ACHN (cell line): ENCODE measurements around the gene MCTP1.

ENCODE experiments used
- DNase-seq: peaks from one replicate; pipeline ENCODE4 v3.0.0-alpha.2; 2015
- in situ Hi-C: cut with HindIII; loops from 2 replicates; pipeline ENCODE4 v1.10.0; 2017; ENCODE audit warnings: low sequenced_read_pairs, low pct_ligation_motif_present, low pct_unique_long_range_greater_than_20kb

Gene MCTP1

GRCh38 chr5:94746731-94747124 lies 538.2 kb downstream of the MCTP1 start:
- DNase-seq, result no peak
- in situ Hi-C loops, result no loop called here

GRCh38 chr5:94745786-94746730 lies 538.8 kb downstream of the MCTP1 start:
- in situ Hi-C loops, result no loop called here

GRCh38 chr5:94744906-94745305 lies 540.0 kb downstream of the MCTP1 start:
- no peak for DNase-seq
- in situ Hi-C loops, result no loop called here

More at GRCh38 chr5:94745786-94746730, 538.8 kb downstream of the MCTP1 start:
- DNase-seq, result no peak

GRCh38 chr5:94742852-94743251 lies 542.0 kb downstream of the MCTP1 start:
- in situ Hi-C loops, result no loop called here
- DNase-seq, result no peak

GRCh38 chr5:94740286-94740685 lies 544.6 kb downstream of the MCTP1 start:
- DNase-seq, result no peak
- in situ Hi-C loops, result no loop called here

- in situ Hi-C loops, result no loop called here
- DNase-seq, result no peak
Observed at GRCh38 chr5:94736498-94736897, 548.4 kb downstream of the MCTP1 start.

GRCh38 chr5:94731471-94731870 lies 553.4 kb downstream of the MCTP1 start:
- in situ Hi-C loops, result no loop called here
- no peak for DNase-seq

- no peak for DNase-seq
- in situ Hi-C loops, result no loop called here
Observed at GRCh38 chr5:94725142-94725541, 559.8 kb downstream of the MCTP1 start.

GRCh38 chr5:94715768-94716167 lies 569.1 kb downstream of the MCTP1 start:
- no peak for DNase-seq
- in situ Hi-C loops, result no loop called here

- no peak for DNase-seq
- in situ Hi-C loops, result no loop called here
Observed at GRCh38 chr5:94711785-94712184, 573.1 kb downstream of the MCTP1 start.

- in situ Hi-C loops, result no loop called here
- no peak for DNase-seq
Observed at GRCh38 chr5:94709277-94709676, 575.6 kb downstream of the MCTP1 start.

GRCh38 chr5:94707359-94707758 lies 577.5 kb downstream of the MCTP1 start:
- no peak for DNase-seq
- in situ Hi-C loops, result no loop called here

GRCh38 chr5:94705427-94705826 lies 579.5 kb downstream of the MCTP1 start:
- in situ Hi-C loops, result no loop called here
- DNase-seq, result peak; percentile 47

GRCh38 chr5:94702729-94703128 lies 582.2 kb downstream of the MCTP1 start:
- in situ Hi-C loops, result no loop called here
- no peak for DNase-seq

GRCh38 chr5:94700592-94700991 lies 584.3 kb downstream of the MCTP1 start:
- in situ Hi-C loops, result no loop called here
- DNase-seq, result peak; percentile 12

GRCh38 chr5:94699562-94699961 lies 585.3 kb downstream of the MCTP1 start:
- DNase-seq, result no peak
- in situ Hi-C loops, result no loop called here

GRCh38 chr5:94698197-94698596 lies 586.7 kb downstream of the MCTP1 start:
- in situ Hi-C loops, result no loop called here
- DNase-seq, result no peak

- no peak for DNase-seq
- in situ Hi-C loops, result no loop called here
Observed at GRCh38 chr5:94694671-94695070, 590.2 kb downstream of the MCTP1 start.

GRCh38 chr5:94693845-94694370 lies 591.0 kb downstream of the MCTP1 start:
- no peak for DNase-seq
- in situ Hi-C loops, result no loop called here
